Omental fat pad (tissue), 4 donors: Measurements from ENCODE around the gene AOPEP. TPM values are rescaled to one million over a fixed set of nuclear protein-coding genes. Genes with fewer than 3 reads are reported as not detected.

Experiments used
- ATAC-seq: fragments of 150-250 bp; one replicate; pipeline ENCODE4 v1.9.1; 2016; ENCODE audit warnings: mild to moderate bottlenecking, moderate library complexity; ENCODE audit not compliant: low FRiP score
- DNase-seq: peaks from one replicate; pipeline ENCODE4 v3.0.0-alpha.2; 2019; ENCODE audit warnings: low spot score
- CTCF ChIP-seq, 3 donors: fragments of 450-650 bp; IDR thresholded peaks; one replicate each; pipeline ENCODE4 v1.5.1; 2016 to 2017; ENCODE audit warnings: antibody characterized with exemption in 3 of 3, mild to moderate bottlenecking in 3 of 3, moderate library complexity in 2 of 3
- total RNA-seq, 4 donors: library from RNA; depleted of rRNA; stranded (reverse); fragments of >200 nt; gene quantifications; one replicate each; pipeline ENCODE4 v1.1.0, GENCODE V29; 2016

The AOPEP gene
- total RNA-seq, 4 donors from 2014 or later: 45.9 to 102 (median 55.1) TPM

GRCh38 chr9:95031711-95032461 lies 305.4 kb downstream of the AOPEP start:
- no peak for DNase-seq
- no peak for ATAC-seq
- no peak for TF ChIP-seq CTCF (IDR thresholded peaks at IDR 0.05)

GRCh38 chr9:95032580-95033341 lies 306.3 kb downstream of the AOPEP start:
- TF ChIP-seq CTCF (IDR thresholded peaks at IDR 0.05): no peak
- no peak for DNase-seq
- peak; percentile 25 for ATAC-seq

GRCh38 chr9:95035846-95036245 lies 309.3 kb downstream of the AOPEP start:
- no peak for TF ChIP-seq CTCF (IDR thresholded peaks at IDR 0.05)
- ATAC-seq: no peak

GRCh38 chr9:95036676-95037075 lies 310.2 kb downstream of the AOPEP start:
- DNase-seq (no peak), ATAC-seq (no peak)
- TF ChIP-seq CTCF (IDR thresholded peaks at IDR 0.05): no peak

More at GRCh38 chr9:95035846-95036245, 309.3 kb downstream of the AOPEP start:
- DNase-seq: no peak

GRCh38 chr9:95037789-95038521 lies 311.5 kb downstream of the AOPEP start:
- ATAC-seq: no peak
- no peak for TF ChIP-seq CTCF (IDR thresholded peaks at IDR 0.05)
- no peak for DNase-seq

GRCh38 chr9:95038666-95039065 lies 312.2 kb downstream of the AOPEP start:
- no peak for TF ChIP-seq CTCF (IDR thresholded peaks at IDR 0.05)
- DNase-seq (no peak), ATAC-seq (no peak)
